ACC112 (cell line): ENCODE measurements around the gene TBC1D12.
"Not testable (repeated sequence)": the region's sequence is repeated elsewhere in the genome, so short reads cannot be mapped to it uniquely, and the experiment has no call there.

Experiments
- H2AFZ ChIP-seq: fragments of 200-600 bp; sonication (generic); one replicate; pipeline ENCODE4 v1.6.0; 2017; ENCODE audit warnings: antibody characterized with exemption, low read length; ENCODE audit not compliant: unreplicated experiment
- H3K27ac ChIP-seq: fragments of 200-600 bp; sonication (generic); 2 replicates; pipeline ENCODE4 v1.5.1; 2014; ENCODE audit warnings: low read depth, mild to moderate bottlenecking, antibody characterized with exemption, low read length, moderate library complexity
- H3K27me3 ChIP-seq: fragments of 200-600 bp; sonication (generic); 2 replicates; pipeline ENCODE4 v1.6.1; 2014; ENCODE audit warnings: mild to moderate bottlenecking, antibody characterized with exemption, low read length, moderate library complexity, mixed read lengths; ENCODE audit not compliant: insufficient read depth
- H3K36me3 ChIP-seq: fragments of 200-600 bp; sonication (generic); 2 replicates; pipeline ENCODE4 v1.6.1; 2016; ENCODE audit warnings: mild to moderate bottlenecking, antibody characterized with exemption, low read length, moderate library complexity, mixed read lengths; ENCODE audit not compliant: insufficient read depth
- H3K4me1 ChIP-seq: fragments of 200-600 bp; sonication (generic); one replicate; pipeline ENCODE4 v1.6.1; 2016; ENCODE audit warnings: low read length, mixed read lengths; ENCODE audit not compliant: insufficient read depth, unreplicated experiment, control insufficient read depth
- H3K4me3 ChIP-seq: fragments of 200-600 bp; sonication (generic); 2 replicates; pipeline ENCODE4 v1.5.1; 2014; ENCODE audit warnings: mild to moderate bottlenecking, low read depth, low read length
- H3K79me2 ChIP-seq: fragments of 200-600 bp; sonication (generic); one replicate; pipeline ENCODE4 v1.6.0; 2016; ENCODE audit warnings: low read length; ENCODE audit not compliant: control insufficient read depth, unreplicated experiment, insufficient read depth

The TBC1D12 gene

GRCh38 chr10:94531550-94531949 lies 129.2 kb downstream of the TBC1D12 start:
- peaks cover 11% of the 10 kb centered on the region; the same call in 1 of the 2 replicates for H3K36me3 ChIP-seq
- not testable (repeated sequence) for H3K4me1 ChIP-seq, H2AFZ ChIP-seq, H3K27me3 ChIP-seq, H3K27ac ChIP-seq, H3K79me2 ChIP-seq, H3K4me3 ChIP-seq

- Histone ChIP-seq H3K36me3 (peaks cover 11% of the 10 kb centered on the region; the same call in 1 of the 2 replicates), H3K27ac (no peak overlapping the region), H3K27me3 (no peaks in the 10 kb centered on the region), H3K4me1 (no peaks in the 10 kb centered on the region), H3K4me3 (no peak overlapping the region), H2AFZ (no peak overlapping the region), H3K79me2 (no peaks in the 10 kb centered on the region)
These were observed 130.7 kb downstream of the TBC1D12 start for GRCh38 chr10:94533027-94533426.

- not testable (repeated sequence) for H3K36me3 ChIP-seq, H3K27ac ChIP-seq, H3K4me1 ChIP-seq, H3K27me3 ChIP-seq, H2AFZ ChIP-seq, H3K4me3 ChIP-seq
- H3K79me2 ChIP-seq: peaks cover 16% of the 10 kb centered on the region
These were observed 139.9 kb downstream of the TBC1D12 start for GRCh38 chr10:94542282-94542681.

- Histone ChIP-seq H3K79me2 (peaks cover 39% of the 10 kb centered on the region), H2AFZ (peak within 1 kb of the TSS; percentile 80), H3K27me3 (no peaks in the 10 kb centered on the region), H3K4me3 (peak within 1 kb of the TSS; percentile 92), H3K36me3 (0 out of 2 replicates have a peak, but pooled peaks cover 2% of the 10 kb centered on the region), H3K4me1 (peaks cover 14% of the 10 kb centered on the region), H3K27ac (peak within 1 kb of the TSS; percentile 83)
These were observed 143.2 kb downstream of the TBC1D12 start, which contains the start of gene HELLS for GRCh38 chr10:94545391-94546048. Gene HELLS, plus strand, starts transcription at chr10:94545788. Its CDS starts 134 bp downstream, at chr10:94545922.

GRCh38 chr10:94546049-94546900 lies 143.9 kb downstream of the TBC1D12 start:
- Histone ChIP-seq H3K27ac (peak overlapping the region; percentile 59), H2AFZ (peak overlapping the region; percentile 80), H3K79me2 (peaks cover 42% of the 10 kb centered on the region), H3K36me3 (0 out of 2 replicates have a peak, but pooled peaks cover 2% of the 10 kb centered on the region), H3K4me3 (peak overlapping the region; percentile 92), H3K27me3 (no peaks in the 10 kb centered on the region), H3K4me1 (peaks cover 14% of the 10 kb centered on the region)

- Histone ChIP-seq H2AFZ (peak overlapping the region; percentile 31), H3K27me3 (no peaks in the 10 kb centered on the region), H3K4me3 (peak overlapping the region; percentile 92), H3K79me2 (peaks cover 46% of the 10 kb centered on the region), H3K36me3 (0 out of 2 replicates have a peak, but pooled peaks cover 2% of the 10 kb centered on the region), H3K4me1 (peaks cover 14% of the 10 kb centered on the region), H3K27ac (no peak overlapping the region)
These were observed 144.5 kb downstream of the TBC1D12 start for GRCh38 chr10:94546901-94547185.

- Histone ChIP-seq H3K79me2 (peaks cover 55% of the 10 kb centered on the region), H3K4me3 (no peak overlapping the region), H3K27ac (no peak overlapping the region), H3K27me3 (no peaks in the 10 kb centered on the region), H2AFZ (no peak overlapping the region), H3K4me1 (peaks cover 14% of the 10 kb centered on the region), H3K36me3 (0 out of 2 replicates have a peak, but pooled peaks cover 8% of the 10 kb centered on the region)
These were observed 146.9 kb downstream of the TBC1D12 start for GRCh38 chr10:94549221-94549620.

GRCh38 chr10:94567714-94568307 lies 165.5 kb downstream of the TBC1D12 start:
- not testable (repeated sequence) for H3K27ac ChIP-seq, H3K4me3 ChIP-seq, H2AFZ ChIP-seq, H3K79me2 ChIP-seq, H3K4me1 ChIP-seq, H3K27me3 ChIP-seq
- H3K36me3 ChIP-seq: peaks cover 38% of the 10 kb centered on the region

- H2AFZ ChIP-seq: no peak overlapping the region
- no peaks in the 10 kb centered on the region for H3K4me1 ChIP-seq
- H3K36me3 ChIP-seq: peaks cover 31% of the 10 kb centered on the region
- H3K79me2 ChIP-seq: no peaks in the 10 kb centered on the region
- H3K27me3 ChIP-seq: no peaks in the 10 kb centered on the region
- no peak overlapping the region for H3K4me3 ChIP-seq
- H3K27ac ChIP-seq: no peak overlapping the region
These were observed 168.7 kb downstream of the TBC1D12 start for GRCh38 chr10:94571081-94571480.

- Histone ChIP-seq H3K4me3 (no peak overlapping the region), H3K4me1 (no peaks in the 10 kb centered on the region), H3K27ac (no peak overlapping the region), H3K36me3 (peaks cover 32% of the 10 kb centered on the region), H3K79me2 (no peaks in the 10 kb centered on the region), H3K27me3 (no peaks in the 10 kb centered on the region), H2AFZ (no peak overlapping the region)
These were observed 169.2 kb downstream of the TBC1D12 start for GRCh38 chr10:94571528-94571927.
